H1 (cell line): ENCODE results near the gene FAM98C. TPM values are rescaled to one million over a fixed set of nuclear protein-coding genes. Genes with fewer than 3 reads are reported as not detected.

Experiments
- CTCF ChIA-PET: fragments of 300-600 bp; sonication (Branson Sonifier 250); formaldehyde crosslinking; loops from one replicate; lab custom pipeline; 2021; ENCODE audit not compliant: partially characterized antibody; lab: Charles Lee
- POLR2A ChIA-PET: fragments of 300-600 bp; sonication (Branson Sonifier 250); formaldehyde crosslinking; loops from one replicate; lab custom pipeline; 2021; ENCODE audit warnings: inconsistent platforms; ENCODE audit not compliant: partially characterized antibody; lab: Charles Lee
- DNase-seq, 2 experiments: peaks; one replicate each; pipeline versions ENCODE4 v3.0.0 to v3.0.0-alpha.2; 2010 to 2022; ENCODE audit warnings: low spot score in 2 of 2, low read depth in 1 of 2, mixed read lengths in 1 of 2
- FAIRE-seq: peaks from 2 replicates; lab custom pipeline; 2011; peaks lifted over from hg19 to GRCh38; lab: Jason Lieb, UNC
- H2AFZ ChIP-seq: 2 replicates; pipeline ENCODE4 v1.8.1; 2012; ENCODE audit warnings: low read length, inconsistent platforms
- H2AK5ac ChIP-seq: 2 replicates; pipeline ENCODE4 v1.6.1; 2013; ENCODE audit warnings: low read depth, low read length
- H2BK120ac ChIP-seq: replicated peaks from 2 replicates; pipeline ENCODE3; 2013; ENCODE audit warnings: low read depth, low read length, inconsistent platforms
- H2BK12ac ChIP-seq: 2 replicates; pipeline ENCODE4 v1.6.1; 2013; ENCODE audit warnings: low read depth, low read length
- H2BK15ac ChIP-seq: 2 replicates; pipeline ENCODE4 v1.6.1; 2013; ENCODE audit warnings: low read length
- H2BK20ac ChIP-seq: 2 replicates; pipeline ENCODE4 v1.6.1; 2013; ENCODE audit warnings: low read length
- H2BK5ac ChIP-seq: 2 replicates; pipeline ENCODE4 v1.6.1; 2013; ENCODE audit warnings: low read depth, low read length
- H3K14ac ChIP-seq: 2 replicates; pipeline ENCODE4 v1.6.1; 2013; ENCODE audit warnings: inconsistent platforms; ENCODE audit not compliant: insufficient read length
- H3K18ac ChIP-seq: 2 replicates; pipeline ENCODE4 v1.6.1; 2013; ENCODE audit warnings: low read length; ENCODE audit errors: extremely low read depth
- H3K23ac ChIP-seq: 2 replicates; pipeline ENCODE4 v1.6.1; 2013; ENCODE audit warnings: inconsistent platforms; ENCODE audit not compliant: insufficient read length
- H3K23me2 ChIP-seq: 2 replicates; pipeline ENCODE4 v1.6.1; 2013; ENCODE audit warnings: low read depth, low read length
- H3K27ac ChIP-seq: 2 replicates; pipeline ENCODE4 v1.6.1; 2011; ENCODE audit warnings: low read depth, low read length, inconsistent platforms
- H3K27me3 ChIP-seq, 4 experiments: replicated peaks in 1 of 4; 1 replicate in 1 of 4; 2 replicates in 3 of 4; pipeline versions ENCODE4 v1.6.1 to v1.8.1; 2011 to 2013; ENCODE audit warnings: low read length in 3 of 4, mild to moderate bottlenecking in 3 of 4, inconsistent platforms in 2 of 4, mixed read lengths in 2 of 4, moderate library complexity in 1 of 4; ENCODE audit not compliant: control insufficient read depth in 3 of 4, insufficient read depth in 3 of 4; ENCODE audit errors: extremely low read depth in 1 of 4
- H3K36me3 ChIP-seq, 4 experiments: 2 replicates each; pipeline versions ENCODE4 v1.6.1 to v1.8.1; 2011 to 2013; ENCODE audit warnings: mild to moderate bottlenecking in 4 of 4, low read length in 3 of 4, moderate library complexity in 2 of 4, control low read depth in 1 of 4, inconsistent platforms in 1 of 4; ENCODE audit not compliant: insufficient read depth in 4 of 4, control insufficient read depth in 2 of 4
- H3K4ac ChIP-seq: replicated peaks from 2 replicates; pipeline ENCODE3; 2013; ENCODE audit warnings: low read length, low read depth, mixed read lengths, inconsistent platforms; ENCODE audit not compliant: insufficient read length
- H3K4me1 ChIP-seq, 4 experiments: replicated peaks in 1 of 4; 1 replicate in 1 of 4; 2 replicates in 3 of 4; pipeline versions ENCODE4 v1.6.1 to v1.8.1; 2011 to 2013; ENCODE audit warnings: low read length in 3 of 4, inconsistent platforms in 2 of 4, mixed read lengths in 1 of 4; ENCODE audit not compliant: insufficient read depth in 4 of 4, control insufficient read depth in 3 of 4
- H3K4me2 ChIP-seq, 2 experiments: 2 replicates each; pipeline versions ENCODE4 v1.6.1 to v1.8.1; 2011 to 2013; ENCODE audit warnings: low read depth in 2 of 2, low read length in 2 of 2, control low read depth in 1 of 2, inconsistent platforms in 1 of 2, mild to moderate bottlenecking in 1 of 2; ENCODE audit not compliant: insufficient read depth in 1 of 2
- H3K4me3 ChIP-seq, 4 experiments: fragments of 200-600, 300-600 bp in 1 of 4; sonication (generic), shearing (Covaris generic), sonication (Bioruptor Twin) in 1 of 4; 2 replicates each; pipeline versions ENCODE4 v1.5.1 to v1.8.1; 2011 to 2016; ENCODE audit warnings: low read length in 4 of 4, low read depth in 3 of 4, control low read depth in 2 of 4, inconsistent platforms in 2 of 4, mild to moderate bottlenecking in 2 of 4, mixed read lengths in 1 of 4, moderate library complexity in 1 of 4; ENCODE audit not compliant: insufficient read depth in 2 of 4; ENCODE audit errors: extremely low read depth in 1 of 4
- H3K56ac ChIP-seq: replicated peaks from 2 replicates; pipeline ENCODE3; 2013; ENCODE audit warnings: low read depth, mild to moderate bottlenecking, mixed read lengths, low read length, inconsistent platforms; ENCODE audit not compliant: insufficient read length
- H3K79me1 ChIP-seq: 2 replicates; pipeline ENCODE4 v1.6.1; 2013; ENCODE audit warnings: low read depth, low read length, control low read depth
- H3K79me2 ChIP-seq, 2 experiments: 2 replicates each; pipeline versions ENCODE4 v1.6.1 to v1.8.1; 2012 to 2013; ENCODE audit warnings: low read length in 2 of 2, mild to moderate bottlenecking in 2 of 2, inconsistent platforms in 1 of 2; ENCODE audit not compliant: insufficient read depth in 2 of 2, control insufficient read depth in 1 of 2
- H3K9ac ChIP-seq, 4 experiments: replicated peaks in 1 of 4; 1 replicate in 1 of 4; 2 replicates in 3 of 4; pipeline versions ENCODE4 v1.6.1 to v1.8.1; 2011 to 2013; ENCODE audit warnings: low read depth in 3 of 4, low read length in 3 of 4, control low read depth in 2 of 4, mild to moderate bottlenecking in 2 of 4, moderate library complexity in 2 of 4, inconsistent platforms in 1 of 4; ENCODE audit errors: extremely low read depth in 1 of 4
- H3K9me3 ChIP-seq, 2 experiments: 2 replicates each; pipeline versions ENCODE4 v1.6.1 to v1.8.1; 2012 to 2013; ENCODE audit warnings: mild to moderate bottlenecking in 2 of 2, moderate library complexity in 2 of 2, control low read depth in 1 of 2, inconsistent platforms in 1 of 2, low read depth in 1 of 2, low read length in 1 of 2, mixed read lengths in 1 of 2; ENCODE audit not compliant: insufficient read depth in 2 of 2
- H4K20me1 ChIP-seq, 2 experiments: replicated peaks in 1 of 2; 2 replicates each; pipeline versions ENCODE3 to v1.8.1; 2011 to 2013; ENCODE audit warnings: inconsistent platforms in 2 of 2, low read length in 2 of 2, mild to moderate bottlenecking in 1 of 2; ENCODE audit not compliant: insufficient read depth in 2 of 2, control insufficient read depth in 1 of 2
- H4K5ac ChIP-seq: 2 replicates; pipeline ENCODE4 v1.6.1; 2013; ENCODE audit warnings: low read length, low read depth, mixed read lengths, inconsistent platforms; ENCODE audit not compliant: insufficient read length
- H4K8ac ChIP-seq: 2 replicates; pipeline ENCODE4 v1.8.0; 2013; ENCODE audit warnings: mild to moderate bottlenecking, moderate library complexity, low read length, inconsistent platforms; ENCODE audit not compliant: insufficient read depth; ENCODE audit errors: extremely low read depth
- H4K91ac ChIP-seq: replicated peaks from 2 replicates; pipeline ENCODE3; 2013; ENCODE audit warnings: low read length, mixed read lengths, inconsistent platforms; ENCODE audit not compliant: insufficient read length
- BACH1 ChIP-seq: IDR thresholded peaks from 2 replicates; pipeline ENCODE4 v1.6.1; 2012; ENCODE audit warnings: low read length, improper control_type of control experiment
- POLR2A ChIP-seq, 2 experiments: IDR thresholded peaks; 1 replicate in 1 of 2; 2 replicates in 1 of 2; pipeline ENCODE4 v1.6.1; 2011; ENCODE audit warnings: low read depth in 2 of 2, low read length in 2 of 2, mild to moderate bottlenecking in 2 of 2; ENCODE audit errors: control extremely low read depth in 1 of 2
- RXRA ChIP-seq: IDR thresholded peaks from 2 replicates; pipeline ENCODE4 v1.6.1; 2011; ENCODE audit warnings: low read depth, mild to moderate bottlenecking, low read length, moderate library complexity; ENCODE audit not compliant: insufficient read depth
- SIN3A ChIP-seq, 2 experiments: IDR thresholded peaks in 1 of 2; conservative IDR thresholded peaks in 1 of 2; 2 replicates each; pipeline ENCODE4 v1.6.1; 2011 to 2012; ENCODE audit warnings: low read length in 2 of 2, improper control_type of control experiment in 1 of 2, low read depth in 1 of 2, mild to moderate bottlenecking in 1 of 2
- TAF7 ChIP-seq: optimal IDR thresholded peaks from 2 replicates; pipeline ENCODE3; 2011; ENCODE audit warnings: low read depth, mild to moderate bottlenecking, inconsistent platforms, low read length, moderate library complexity, borderline replicate concordance
- WGBS, 2 experiments: shearing (Covaris generic) in 1 of 2; methylation state at CpG; one replicate each; pipeline versions ENCODE4 v1.1.6 to v1.1.7; 2013 to 2015; ENCODE audit warnings: low lambda C conversion rate in 2 of 2, mixed read lengths in 2 of 2, inconsistent platforms in 1 of 2, low coverage in 1 of 2, missing lambda C conversion rate in 1 of 2; ENCODE audit not compliant: insufficient replicate concordance in 2 of 2, insufficient coverage in 1 of 2, insufficient read length in 1 of 2; ENCODE audit errors: extremely low coverage in 1 of 2, missing lambda C conversion rate in 1 of 2; 5-methylcytosine and 5-hydroxymethylcytosine counted together
- polyA plus RNA-seq, 7 experiments: library from polyadenylated mRNA; depleted of rRNA in 3 of 7; stranded (reverse) in 5 of 7; unstranded in 2 of 7; fragments of >200 nt in 5 of 7; fragments of 200-250 nt in 2 of 7; gene quantifications; 1 replicate in 5 of 7; 2 replicates in 1 of 7; 4 replicates in 1 of 7; pipeline versions ENCODE4 v1.2.1 to v1.2.3, GENCODE V29; 2011 to 2013; ENCODE audit warnings: missing spikeins in 2 of 7, mixed read lengths in 2 of 7
- total RNA-seq: library from RNA; stranded (reverse); fragmentation: NEBNext Ultra II Directional; extraction: Animal tissue kit (Norgen Biotek cat#: 25700); gene quantifications from 2 replicates; pipeline ENCODE4 v1.2.1, GENCODE V29; 2021
- TF ChIP-seq, protein P1 (sequence below): IDR thresholded peaks from 2 replicates; pipeline ENCODE4 v1.6.1; 2011; ENCODE audit warnings: low read depth, mild to moderate bottlenecking, low read length; ENCODE audit not compliant: insufficient read depth
- TF ChIP-seq, protein P2 (sequence below): IDR thresholded peaks from 2 replicates; pipeline ENCODE4 v1.6.1; 2012; ENCODE audit warnings: inconsistent platforms
- TF ChIP-seq, protein P3 (sequence below): IDR thresholded peaks from 2 replicates; pipeline ENCODE4 v1.6.1; 2011; ENCODE audit warnings: low read length, improper control_type of control experiment

Gene FAM98C
- total and polyA plus RNA-seq, 2 of the 8 experiments (the other 6 are each of a cell fraction or from before 2014, with no cell fraction given) = 6.1 to 9.4 TPM

DNA sequence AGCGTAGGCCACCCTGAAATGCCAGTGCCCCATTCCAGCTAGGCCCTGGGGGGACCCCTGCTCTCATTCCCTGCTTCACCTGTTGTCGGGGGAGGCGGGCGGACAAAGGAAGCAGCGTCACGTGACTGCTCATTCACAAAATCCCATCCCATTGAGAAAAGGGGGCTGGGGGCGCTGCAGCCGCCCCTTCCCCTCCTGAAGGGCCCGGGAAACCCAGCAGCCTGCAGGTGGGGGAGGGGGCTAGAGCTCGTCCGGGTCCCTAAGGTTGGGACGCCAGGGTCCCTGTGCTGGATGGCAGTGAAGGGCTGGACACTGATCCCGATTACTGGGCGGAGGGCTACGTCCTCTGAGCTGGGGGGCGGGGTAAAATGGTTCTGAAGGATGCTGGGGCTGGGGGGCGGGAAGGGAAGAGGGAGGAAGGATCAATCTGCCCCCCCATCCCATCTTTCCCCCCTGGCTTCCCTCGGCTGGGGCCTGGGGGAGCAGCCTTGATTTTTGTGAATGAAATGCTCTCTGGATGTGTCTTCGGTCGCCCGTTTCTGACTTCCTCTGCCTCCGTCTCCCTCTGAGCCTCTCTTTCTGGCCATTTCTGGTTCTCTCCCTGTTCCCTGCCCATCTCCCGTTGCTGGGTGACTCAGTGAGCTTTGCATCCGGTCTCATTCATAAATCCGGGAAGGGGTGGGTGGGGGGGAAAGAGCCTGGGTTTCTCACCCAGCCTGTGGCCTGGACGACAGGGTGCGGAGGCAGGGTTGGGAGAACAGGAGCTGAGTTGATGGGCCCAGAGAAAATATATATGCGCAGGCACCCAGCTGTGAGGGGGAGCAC, 13.6 kb upstream of the FAM98C start:
- Histone ChIP-seq H3K27ac (peak overlapping the region; percentile 74), H3K18ac (peak overlapping the region; percentile 97), H2BK20ac (no peak overlapping the region), H3K23me2 (peaks cover 12% of the 10 kb centered on the region), H3K79me1 (peaks cover 4% of the 10 kb centered on the region; the same call in 1 of the 2 replicates), H3K4me3 (peak overlapping the region; percentile 93 to 98 (median 96)), H3K79me2 (peaks cover 0 to 7% of the 10 kb centered on the region in 2 experiments; a peak in 2 of 4 replicates), H3K56ac (peak overlapping the region; percentile 97), H3K14ac (no peak overlapping the region), H2BK12ac (0 out of 2 replicates have a peak overlapping the region, but pooled peaks have one; percentile 39), H3K23ac (no peak overlapping the region), H2BK15ac (no peak overlapping the region), H2BK120ac (peak overlapping the region; percentile 82), H4K20me1 (peaks cover 0 to 8% of the 10 kb centered on the region in 2 experiments), H3K4me2 (peak overlapping the region; percentile 86 to 92), H3K9me3 (no peaks in the 10 kb centered on the region), H3K27me3 (no peaks in the 10 kb centered on the region), H2BK5ac (peak overlapping the region; percentile 86; the same call in 1 of the 2 replicates), H4K5ac (peak overlapping the region; percentile 73), H4K91ac (peak overlapping the region; percentile 92), H3K36me3 (peaks cover 2 to 14% (median 5%) of the 10 kb centered on the region in 4 experiments; a peak in 2 of 8 replicates), H3K4ac (peak overlapping the region; percentile 87), H2AFZ (peak overlapping the region; percentile 11; the same call in 1 of the 2 replicates), H3K9ac (peak overlapping the region; percentile 66 to 80 (median 74)), H3K4me1 (peaks cover 10 to 26% (median 14%) of the 10 kb centered on the region in 4 experiments), H4K8ac (peak overlapping the region; percentile 91; the same call in 1 of the 2 replicates), H2AK5ac (no peak overlapping the region)
- ChIA-PET CTCF (interaction anchor here (1.0 kb wide), 1 partner anchor 13 kb away, joined by 3 read pairs; the partner anchor contains the start of gene FAM98C), POLR2A (interaction anchor here (0.8 to 4.3 kb wide), 10 partner anchors 12 to 229 kb away, joined by 3 to 38 read pairs (median 3); partner anchors contain the start of genes FAM98C, PSMD8, RASGRP4 and SPINT2)
- DNase-seq = peak in 1 of 2 experiments; percentile 54
- no peak for FAIRE-seq
- 4% methylated on average over 23 of the region's 28 CpGs; no CpG with 5 or more reads in 1 of the 2 experiments for WGBS, 2 experiments
- TF ChIP-seq SIN3A (conservative IDR thresholded peaks at IDR 0.05 in 1 of 2, IDR thresholded peaks at IDR 0.05 in 1 of 2; ENCODE audit: low read depth in 1 of 2, low read length in 2 of 2) (peak; percentile 56 to 68; a peak in 1 of 4 replicates), RXRA (no peak), TAF7 (peak; percentile 37), POLR2A (IDR thresholded peaks at IDR 0.05; ENCODE audit: control extremely low read depth in 1 of 2, low read depth in 2 of 2, low read length in 2 of 2) (peak in 1 of 2 experiments; percentile 47; a peak in 2 of 3 replicates), BACH1 (no peak)
- TF ChIP-seq, protein P1, sequence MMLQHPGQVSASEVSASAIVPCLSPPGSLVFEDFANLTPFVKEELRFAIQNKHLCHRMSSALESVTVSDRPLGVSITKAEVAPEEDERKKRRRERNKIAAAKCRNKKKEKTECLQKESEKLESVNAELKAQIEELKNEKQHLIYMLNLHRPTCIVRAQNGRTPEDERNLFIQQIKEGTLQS = peak; percentile 61
- TF ChIP-seq, protein P2, sequence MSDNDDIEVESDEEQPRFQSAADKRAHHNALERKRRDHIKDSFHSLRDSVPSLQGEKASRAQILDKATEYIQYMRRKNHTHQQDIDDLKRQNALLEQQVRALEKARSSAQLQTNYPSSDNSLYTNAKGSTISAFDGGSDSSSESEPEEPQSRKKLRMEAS = no peak; the same call in 1 of the 2 replicates
- TF ChIP-seq, protein P3, sequence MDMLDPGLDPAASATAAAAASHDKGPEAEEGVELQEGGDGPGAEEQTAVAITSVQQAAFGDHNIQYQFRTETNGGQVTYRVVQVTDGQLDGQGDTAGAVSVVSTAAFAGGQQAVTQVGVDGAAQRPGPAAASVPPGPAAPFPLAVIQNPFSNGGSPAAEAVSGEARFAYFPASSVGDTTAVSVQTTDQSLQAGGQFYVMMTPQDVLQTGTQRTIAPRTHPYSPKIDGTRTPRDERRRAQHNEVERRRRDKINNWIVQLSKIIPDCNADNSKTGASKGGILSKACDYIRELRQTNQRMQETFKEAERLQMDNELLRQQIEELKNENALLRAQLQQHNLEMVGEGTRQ = peak; percentile 90
